Keratinocyte (primary cell): ENCODE results near the gene REL. TPM values are rescaled to one million over a fixed set of nuclear protein-coding genes. Genes with fewer than 3 reads are reported as not detected.

Source experiments
- DNase-seq: peaks from one replicate; pipeline ENCODE4 v3.0.0-alpha.2; 2011; ENCODE audit warnings: low read depth, missing footprints, low spot score
- FAIRE-seq: peaks from 2 replicates; lab custom pipeline; 2011; peaks lifted over from hg19 to GRCh38; lab: Jason Lieb, UNC
- H2AFZ ChIP-seq: 2 replicates; pipeline ENCODE4 v1.6.0; 2012; ENCODE audit warnings: low read length, control low read depth, inconsistent platforms; ENCODE audit not compliant: control insufficient read depth
- H3K27ac ChIP-seq: 2 replicates; pipeline ENCODE4 v1.5.1; 2011; ENCODE audit warnings: low read length; ENCODE audit not compliant: control insufficient read depth, insufficient read depth
- H3K27me3 ChIP-seq: 3 replicates; pipeline ENCODE4 v1.6.0; 2011; ENCODE audit warnings: low read length; ENCODE audit not compliant: control insufficient read depth, insufficient read depth; ENCODE audit errors: extremely low read depth
- H3K36me3 ChIP-seq, 2 experiments: 2 replicates in 1 of 2; 3 replicates in 1 of 2; pipeline ENCODE4 v1.5.1; 2011; ENCODE audit warnings: low read length in 2 of 2, mild to moderate bottlenecking in 1 of 2; ENCODE audit not compliant: control insufficient read depth in 2 of 2, insufficient read depth in 2 of 2; ENCODE audit errors: extremely low read depth in 1 of 2
- H3K4me1 ChIP-seq: 3 replicates; pipeline ENCODE4 v1.5.1; 2011; ENCODE audit warnings: low read length; ENCODE audit not compliant: control insufficient read depth, insufficient read depth; ENCODE audit errors: extremely low read depth
- H3K4me2 ChIP-seq: 3 replicates; pipeline ENCODE4 v1.6.0; 2011; ENCODE audit warnings: low read depth, low read length; ENCODE audit not compliant: control insufficient read depth, insufficient read depth; ENCODE audit errors: extremely low read depth
- H3K4me3 ChIP-seq, 3 experiments: fragments of 200-600 bp in 1 of 3; sonication (generic) in 1 of 3; 2 replicates in 2 of 3; 3 replicates in 1 of 3; pipeline ENCODE4 v1.5.1; 2011 to 2016; ENCODE audit warnings: low read length in 3 of 3, mild to moderate bottlenecking in 3 of 3, control low read depth in 2 of 3, inconsistent platforms in 1 of 3, low read depth in 1 of 3, mixed read lengths in 1 of 3, mixed run types in 1 of 3, moderate library complexity in 1 of 3; ENCODE audit not compliant: control insufficient read depth in 2 of 3, insufficient read depth in 2 of 3; ENCODE audit errors: extremely low read depth in 1 of 3
- H3K79me2 ChIP-seq: 2 replicates; pipeline ENCODE4 v1.6.0; 2012; ENCODE audit warnings: low read length; ENCODE audit not compliant: control insufficient read depth, insufficient read depth
- H3K9ac ChIP-seq: 3 replicates; pipeline ENCODE4 v1.6.0; 2011; ENCODE audit warnings: low read length; ENCODE audit not compliant: control insufficient read depth, insufficient read depth; ENCODE audit errors: extremely low read depth
- H3K9me1 ChIP-seq: 3 replicates; pipeline ENCODE4 v1.6.0; 2011; ENCODE audit warnings: low read length; ENCODE audit not compliant: control insufficient read depth, insufficient read depth; ENCODE audit errors: extremely low read depth
- H3K9me3 ChIP-seq: 2 replicates; pipeline ENCODE4 v1.5.1; 2012; ENCODE audit warnings: low read depth, low read length; ENCODE audit not compliant: control insufficient read depth
- H4K20me1 ChIP-seq: 3 replicates; pipeline ENCODE4 v1.6.0; 2011; ENCODE audit warnings: low read length; ENCODE audit not compliant: control insufficient read depth, insufficient read depth; ENCODE audit errors: extremely low read depth
- CTCF ChIP-seq, 3 experiments: IDR thresholded peaks in 1 of 3; conservative IDR thresholded peaks in 1 of 3; optimal IDR thresholded peaks in 1 of 3; 2 replicates in 2 of 3; 3 replicates in 1 of 3; pipeline versions ENCODE3 to v1.5.1; 2011; ENCODE audit warnings: low read length in 3 of 3, mild to moderate bottlenecking in 3 of 3, moderate library complexity in 2 of 3, control low read depth in 1 of 3, inconsistent platforms in 1 of 3; ENCODE audit not compliant: insufficient read depth in 2 of 3; ENCODE audit errors: extremely low read depth in 1 of 3
- EZH2 ChIP-seq: IDR thresholded peaks from one replicate; pipeline ENCODE4 v1.6.1; 2012; ENCODE audit warnings: inconsistent platforms, mild to moderate bottlenecking, low read length, moderate library complexity
- dilution Hi-C: fragments of 300-500 bp; cut with MboI; formaldehyde crosslinking; loops from one replicate; pipeline ENCODE4 v1.7.0; 2020; ENCODE audit warnings: low sequenced_read_pairs; ENCODE audit not compliant: extremely low pct_ligation_motif_present
- polyA plus RNA-seq, 5 experiments: library from polyadenylated mRNA; depleted of rRNA in 3 of 5; stranded (reverse) in 3 of 5; stranded (forward) in 1 of 5; unstranded in 1 of 5; fragments of >200 nt; gene quantifications; 1 replicate in 1 of 5; 2 replicates in 3 of 5; 3 replicates in 1 of 5; pipeline versions ENCODE4 v1.2.1 to v1.2.3, GENCODE V29; 2011 to 2012; ENCODE audit warnings: missing spikeins in 2 of 5, low read depth in 1 of 5, low replicate concordance in 1 of 5

The REL gene
- polyA plus RNA-seq, 1 donor (not counting 4 experiments of a cell fraction or from before 2014, with no cell fraction given), result 9.0 TPM

GRCh38 chr2:60867007-60867406, 14.4 kb upstream of the REL start:
- H3K4me3 ChIP-seq, result no peak overlapping the region
- H3K9me1 ChIP-seq, result no peaks in the 10 kb centered on the region
- no peaks in the 10 kb centered on the region for H3K9me3 ChIP-seq
- H2AFZ ChIP-seq, result peak overlapping the region; percentile 22
- no peaks in the 10 kb centered on the region for H3K36me3 ChIP-seq
- dilution Hi-C loops, result no loop called here
- no peaks in the 10 kb centered on the region for H3K27me3 ChIP-seq
- FAIRE-seq (no peak), DNase-seq (no peak)
- peaks cover 2% of the 10 kb centered on the region for H3K4me1 ChIP-seq
- H3K9ac ChIP-seq, result no peak overlapping the region
- no peak for TF ChIP-seq EZH2
- TF ChIP-seq CTCF (optimal IDR thresholded peaks at IDR 0.05 in 1 of 3, IDR thresholded peaks at IDR 0.05 in 1 of 3, conservative IDR thresholded peaks at IDR 0.05 in 1 of 3; ENCODE audit: extremely low read depth in 1 of 3, insufficient read depth in 2 of 3, low read length in 3 of 3), result no peak
- no peak overlapping the region for H3K4me2 ChIP-seq
- H3K27ac ChIP-seq, result no peak overlapping the region
- H3K79me2 ChIP-seq, result no peaks in the 10 kb centered on the region
- no peaks in the 10 kb centered on the region for H4K20me1 ChIP-seq

- FAIRE-seq, result no peak
- dilution Hi-C loops, result no loop called here
- H2AFZ ChIP-seq, result peak overlapping the region; percentile 56
Observed at GRCh38 chr2:60867848-60868247, 13.5 kb upstream of the REL start.

More at GRCh38 chr2:60867848-60868247, 13.5 kb upstream of the REL start:
- Histone ChIP-seq H3K9me1 (no peaks in the 10 kb centered on the region), H3K4me2 (no peak overlapping the region), H3K4me1 (no peaks in the 10 kb centered on the region), H3K27ac (no peak overlapping the region), H3K9ac (no peak overlapping the region), H3K9me3 (no peaks in the 10 kb centered on the region), H3K36me3 (no peaks in the 10 kb centered on the region), H3K79me2 (no peaks in the 10 kb centered on the region), H4K20me1 (no peaks in the 10 kb centered on the region), H3K4me3 (no peak overlapping the region), H3K27me3 (no peaks in the 10 kb centered on the region)
- TF ChIP-seq EZH2, result no peak
- TF ChIP-seq CTCF (optimal IDR thresholded peaks at IDR 0.05 in 1 of 3, IDR thresholded peaks at IDR 0.05 in 1 of 3, conservative IDR thresholded peaks at IDR 0.05 in 1 of 3; ENCODE audit: extremely low read depth in 1 of 3, insufficient read depth in 2 of 3, low read length in 3 of 3), result no peak
- no peak for DNase-seq
